Fibroblast of skin of abdomen (primary cell): Measurements from ENCODE around the gene WFDC9. TPM values are rescaled to one million over a fixed set of nuclear protein-coding genes. Genes with fewer than 3 reads are reported as not detected.
A peak's percentile ranks its signal among the peaks of the same experiment; 100 is the strongest.
"Not testable (repeated sequence)": the region's sequence is repeated elsewhere in the genome, so short reads cannot be mapped to it uniquely, and the experiment has no call there.

ENCODE experiments used
- DNase-seq: peaks from one replicate; pipeline ENCODE4 v3.0.0-alpha.2; 2013
- polyA plus RNA-seq, 2 experiments: library from polyadenylated mRNA; unstranded; fragments of 120-200 nt; gene quantifications; one replicate each; pipeline ENCODE4 v1.2.1, GENCODE V29; 2013; ENCODE audit not compliant: insufficient read length in 2 of 2

Gene WFDC9
- not detected for polyA plus RNA-seq (2013, experiment 1 of 2; ENCODE audit: insufficient read length)
- not detected for polyA plus RNA-seq (2013, experiment 2 of 2; ENCODE audit: insufficient read length)

- no peak for DNase-seq
Measured at GRCh38 chr20:45631184-45631583, at the start of gene WFDC9. WFDC9 (minus strand) TSS chr20:45631284; CDS start chr20:45610181, 21,103 bp downstream.

- DNase-seq: no peak
Measured at GRCh38 chr20:45679650-45680049, 48.6 kb upstream of the WFDC9 start.

GRCh38 chr20:45672765-45673164 lies 41.7 kb upstream of the WFDC9 start:
- DNase-seq: no peak

GRCh38 chr20:45670139-45670538 lies 39.1 kb upstream of the WFDC9 start, which contains the start of gene WFDC11:
WFDC11 (minus strand) TSS chr20:45670239; CDS start chr20:45650600, 19,639 bp downstream.
- no peak for DNase-seq

- DNase-seq: not testable (repeated sequence)
Measured at GRCh38 chr20:45657038-45657437, 26.0 kb upstream of the WFDC9 start.

- DNase-seq: not testable (repeated sequence)
Measured at GRCh38 chr20:45651726-45652125, 20.6 kb upstream of the WFDC9 start.

GRCh38 chr20:45649312-45649863 lies 18.3 kb upstream of the WFDC9 start:
- DNase-seq: no peak

GRCh38 chr20:45647441-45648050 lies 16.5 kb upstream of the WFDC9 start:
- no peak for DNase-seq

- DNase-seq: no peak
Measured at GRCh38 chr20:45646875-45647274, 15.8 kb upstream of the WFDC9 start.

GRCh38 chr20:45645869-45646268 lies 14.8 kb upstream of the WFDC9 start:
- DNase-seq: not testable (repeated sequence)

GRCh38 chr20:45641076-45641475 lies 10.0 kb upstream of the WFDC9 start:
- not testable (repeated sequence) for DNase-seq

- DNase-seq: no peak
Measured at GRCh38 chr20:45639687-45640086, 8.6 kb upstream of the WFDC9 start.

- DNase-seq: no peak
Measured at GRCh38 chr20:45636513-45636912, 5.4 kb upstream of the WFDC9 start.

GRCh38 chr20:45630371-45630770 lies 713 bp downstream of the WFDC9 start:
- peak; percentile 23 for DNase-seq

- DNase-seq: peak; percentile 50
Measured at GRCh38 chr20:45629496-45630100, 1.5 kb downstream of the WFDC9 start, which contains the start of gene WFDC10A. WFDC10A (plus strand) TSS chr20:45629739; CDS start chr20:45629814, 75 bp downstream.

GRCh38 chr20:45626540-45626939 lies 4.5 kb downstream of the WFDC9 start:
- DNase-seq: no peak

GRCh38 chr20:45621593-45621992 lies 9.5 kb downstream of the WFDC9 start:
- DNase-seq: no peak

- DNase-seq: no peak
Measured at GRCh38 chr20:45617591-45617990, 13.5 kb downstream of the WFDC9 start.

- no peak for DNase-seq
Measured at GRCh38 chr20:45612314-45612713, 18.8 kb downstream of the WFDC9 start.

GRCh38 chr20:45611054-45611453 lies 20.0 kb downstream of the WFDC9 start:
- DNase-seq: peak; percentile 90

GRCh38 chr20:45607810-45608209 lies 23.3 kb downstream of the WFDC9 start:
- no peak for DNase-seq

GRCh38 chr20:45595235-45595634 lies 35.8 kb downstream of the WFDC9 start:
- no peak for DNase-seq

GRCh38 chr20:45593498-45593897 lies 37.6 kb downstream of the WFDC9 start:
- DNase-seq: no peak
